ENCODE data around the gene STK11.

DNA sequence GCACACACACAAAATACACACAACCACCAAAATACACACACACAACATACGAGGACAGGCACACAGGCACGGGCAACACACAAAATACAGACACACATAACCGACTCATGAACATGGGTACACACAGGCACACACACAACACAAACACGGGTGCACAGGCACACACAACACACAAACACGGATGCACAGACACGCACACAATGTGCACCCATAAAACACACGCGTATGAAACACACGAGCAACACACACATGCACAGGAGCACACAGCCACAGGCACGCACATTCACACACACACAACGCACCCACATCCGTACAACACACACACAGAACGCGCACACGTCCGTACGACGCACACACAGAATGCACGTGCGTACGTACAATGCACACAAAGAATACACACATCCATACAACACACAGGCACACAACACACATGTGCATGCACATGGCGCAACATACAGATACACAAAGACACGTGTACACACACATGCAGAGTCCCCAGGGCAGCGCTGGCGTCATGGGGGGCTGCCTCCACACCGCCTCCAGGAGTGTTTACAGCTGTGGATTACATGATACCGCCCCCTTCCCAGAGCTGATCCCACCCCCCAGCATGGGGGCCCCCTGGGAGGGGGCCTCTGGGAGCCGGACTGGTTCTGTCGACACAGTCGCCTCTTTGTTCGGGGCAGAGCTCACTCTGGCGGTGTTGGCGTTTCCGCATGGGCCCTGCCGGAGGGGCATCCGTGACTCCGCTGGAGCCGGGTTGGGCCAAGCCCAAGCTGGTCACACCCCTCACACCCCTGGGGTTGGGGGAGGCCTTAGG lies 34.4 kb upstream of the STK11 start:
- TF ChIP-seq EZH2phosphoT487 (IDR thresholded peaks at IDR 0.05; ENCODE audit: insufficient read depth, low read depth): no peak
- TF ChIP-seq EZH2 (IDR thresholded peaks at IDR 0.05; ENCODE audit: insufficient read depth, poor library complexity, severe bottlenecking): no peak

All from GM23248 (cell line).